Epithelial cell of esophagus (primary cell): ENCODE data around the gene ZNF560.

ENCODE experiments used
- DNase-seq: peaks from one replicate; pipeline ENCODE4 v3.0.0; 2010; ENCODE audit warnings: low read depth
- H3K4me3 ChIP-seq: 2 replicates; pipeline ENCODE4 v1.5.1; 2011; ENCODE audit warnings: mild to moderate bottlenecking, low read length, control low read depth
- CTCF ChIP-seq: IDR thresholded peaks from 2 replicates; pipeline ENCODE4 v1.5.1; 2011; ENCODE audit warnings: low read depth, mild to moderate bottlenecking, low read length, control low read depth, inconsistent platforms; ENCODE audit not compliant: insufficient read depth; ENCODE audit errors: missing control alignments

The ZNF560 gene

DNA sequence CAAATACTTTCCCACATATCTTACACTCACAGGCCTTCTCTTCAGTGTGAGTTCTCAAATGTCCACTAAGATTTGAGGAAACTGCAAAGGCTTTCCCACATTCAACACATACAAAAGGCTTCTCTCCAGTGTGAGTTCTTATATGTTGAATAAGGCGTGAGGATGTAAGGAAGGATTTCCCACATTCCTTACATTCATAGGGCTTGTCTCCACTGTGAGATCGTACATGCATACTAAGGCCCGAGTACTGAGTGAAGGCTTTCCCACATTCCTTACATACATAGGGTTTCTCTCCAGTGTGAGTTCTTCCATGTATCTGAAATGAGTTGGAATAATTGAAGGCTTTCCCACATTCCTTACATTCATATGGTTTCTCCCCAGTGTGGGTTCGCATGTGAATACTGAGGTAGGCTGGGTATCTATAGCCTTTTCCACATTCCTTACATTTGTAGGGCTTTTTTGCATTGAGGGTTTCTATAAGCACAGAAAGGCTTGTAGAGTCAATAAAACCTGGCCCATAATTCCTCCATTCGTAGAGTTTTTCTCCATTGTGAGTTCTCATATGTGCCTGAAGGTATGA is 30.4 kb upstream of the ZNF560 start:
- DNase-seq: no peak
- H3K4me3 ChIP-seq: no peak overlapping the region

DNA sequence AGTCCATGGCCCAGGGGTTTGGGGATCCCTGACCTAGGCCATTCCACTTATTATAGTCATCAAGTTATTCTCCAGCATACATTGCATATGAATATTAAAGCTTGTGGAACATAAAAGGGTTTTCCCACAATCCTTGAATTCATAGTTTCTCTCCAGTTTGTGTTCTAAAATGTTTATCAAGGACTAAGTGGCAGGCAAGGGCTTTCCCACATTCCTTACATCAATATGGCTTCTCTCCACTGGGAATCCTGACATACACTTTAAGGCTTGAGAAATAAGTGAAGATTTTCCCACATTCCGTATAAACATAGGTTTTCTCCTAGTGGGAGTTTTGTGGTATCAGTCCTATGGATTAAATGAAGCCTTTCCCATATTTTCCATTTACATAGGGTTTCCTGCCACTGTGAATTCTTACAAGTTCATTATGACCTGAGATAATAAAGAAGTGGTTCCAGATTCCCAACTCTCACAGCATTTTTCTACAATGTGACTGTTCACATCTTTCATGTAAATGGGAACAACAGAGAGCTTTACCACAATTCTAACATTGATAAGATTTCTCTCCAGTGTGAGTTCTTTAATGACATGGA is 25.6 kb upstream of the ZNF560 start:
- no peak for DNase-seq
- TF ChIP-seq CTCF: no peak
- no peak overlapping the region for H3K4me3 ChIP-seq

More for the DNA sequence above, 30.4 kb upstream of the ZNF560 start:
- no peak for TF ChIP-seq CTCF

DNA sequence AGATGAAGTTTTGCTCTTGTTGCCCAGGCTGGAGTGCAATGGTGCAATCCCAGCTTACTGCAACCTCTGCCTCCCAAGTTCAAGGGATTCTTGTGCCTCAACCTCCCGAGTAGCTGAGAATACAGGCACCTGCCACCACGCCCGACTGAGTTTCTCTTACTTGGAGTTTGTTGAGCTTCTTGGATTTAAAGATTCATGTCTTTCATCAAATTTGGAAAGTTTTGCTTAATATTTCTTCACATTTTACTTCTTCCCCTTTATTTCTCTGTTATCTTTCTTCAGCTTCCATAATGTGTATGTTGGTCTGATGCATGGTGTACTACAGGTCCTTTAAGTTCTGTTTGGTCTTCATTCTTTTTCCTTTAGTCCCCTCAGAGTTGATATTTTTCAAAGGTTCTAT is 8.9 kb upstream of the ZNF560 start:
- no peak for TF ChIP-seq CTCF
- DNase-seq: no peak
- no peak overlapping the region for H3K4me3 ChIP-seq

DNA sequence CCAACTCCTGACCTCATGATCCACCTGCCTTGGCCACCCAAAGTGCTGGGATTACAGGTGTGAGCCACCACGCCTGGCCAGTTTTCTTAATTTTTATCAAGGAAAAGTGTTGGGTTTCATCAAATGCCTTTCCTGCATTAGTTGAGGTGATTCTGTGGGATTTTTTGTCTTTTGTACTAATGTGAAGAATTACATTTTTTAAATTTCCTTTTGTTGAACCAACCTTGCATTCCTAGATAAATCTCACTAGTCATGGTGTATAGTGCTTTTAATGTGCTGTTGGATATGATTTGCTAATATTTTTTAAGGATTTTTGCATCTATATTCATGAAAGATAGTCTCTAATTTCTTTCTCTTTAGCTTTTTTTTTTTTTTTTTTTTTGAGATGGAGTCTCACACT is 2.4 kb upstream of the ZNF560 start:
- no peak for TF ChIP-seq CTCF
- DNase-seq: no peak
- no peak overlapping the region for H3K4me3 ChIP-seq

GRCh38 chr19:9494096-9494495 is 4.3 kb downstream of the ZNF560 start:
- no peak overlapping the region for H3K4me3 ChIP-seq
- no peak for TF ChIP-seq CTCF
- DNase-seq: no peak

DNA sequence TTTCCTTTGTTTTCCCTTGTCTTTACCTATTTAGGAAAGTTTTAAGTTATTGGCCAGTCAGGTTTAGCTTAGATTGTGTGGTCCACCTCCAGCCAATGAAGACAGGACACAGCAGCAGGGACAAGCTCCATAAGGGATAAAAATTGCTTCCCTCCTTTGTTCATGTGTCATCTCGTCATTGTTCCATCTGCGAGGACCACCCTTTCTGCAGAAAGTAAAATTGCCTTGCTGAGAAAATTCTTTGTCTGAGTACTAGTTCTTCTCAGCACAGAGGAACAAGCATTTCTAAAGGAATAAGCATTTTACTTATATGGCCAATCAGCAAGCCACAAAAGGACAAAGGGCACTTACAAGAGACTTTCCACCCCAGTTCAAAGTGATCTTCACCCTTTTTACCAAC is 11.4 kb downstream of the ZNF560 start:
- no peak for TF ChIP-seq CTCF
- no peak for DNase-seq
- H3K4me3 ChIP-seq: no peak overlapping the region

- no peak for TF ChIP-seq CTCF
- no peak for DNase-seq
- H3K4me3 ChIP-seq: no peak overlapping the region
These were observed 13.3 kb downstream of the ZNF560 start for GRCh38 chr19:9485140-9485539.
